Measurements from ENCODE around the gene DPP10.

The DPP10 gene

DNA sequence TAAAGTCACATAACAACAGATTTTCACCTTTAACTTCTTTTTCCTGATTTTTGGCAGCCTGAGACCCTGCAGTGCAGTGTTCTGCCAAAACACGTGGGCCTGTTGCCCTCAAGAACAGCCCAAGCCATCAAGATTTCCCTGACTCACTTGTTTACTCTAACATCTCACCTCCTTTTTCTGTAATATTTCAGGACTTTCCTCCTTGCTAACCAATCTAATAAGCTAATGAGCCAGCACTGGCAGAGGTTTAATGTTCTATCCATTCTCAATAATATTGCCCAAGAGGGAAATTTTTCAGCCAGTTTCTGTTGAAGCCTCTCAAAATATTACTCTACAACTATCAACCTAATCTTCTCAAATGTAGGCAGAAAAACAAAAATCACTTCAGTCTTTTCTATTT is 635.2 kb downstream of the DPP10 start:
- TF ChIP-seq TAF1 (IDR thresholded peaks at IDR 0.05; ENCODE audit: borderline replicate concordance, insufficient read depth, low read length) (no peak), REST (IDR thresholded peaks at IDR 0.05; ENCODE audit: insufficient read depth in 1 of 2, low read depth in 2 of 2, low read length in 2 of 2) (no peak), POLR2AphosphoS5 (IDR thresholded peaks at IDR 0.05; ENCODE audit: low read depth, low read length) (no peak), FOXP2 (optimal IDR thresholded peaks at IDR 0.05; ENCODE audit: borderline replicate concordance, extremely low read depth, extremely low read length, insufficient read depth) (no peak), SIN3A (IDR thresholded peaks at IDR 0.05; ENCODE audit: borderline replicate concordance, insufficient read depth, low read length) (no peak)

- no peak for TF ChIP-seq REST (IDR thresholded peaks at IDR 0.05; ENCODE audit: insufficient read depth in 1 of 2, low read depth in 2 of 2, low read length in 2 of 2)
- no peak for TF ChIP-seq FOXP2 (optimal IDR thresholded peaks at IDR 0.05; ENCODE audit: borderline replicate concordance, extremely low read depth, extremely low read length, insufficient read depth)
- no peak for TF ChIP-seq SIN3A (IDR thresholded peaks at IDR 0.05; ENCODE audit: borderline replicate concordance, insufficient read depth, low read length)
- TF ChIP-seq TAF1 (IDR thresholded peaks at IDR 0.05; ENCODE audit: borderline replicate concordance, insufficient read depth, low read length), result no peak
- TF ChIP-seq POLR2AphosphoS5 (IDR thresholded peaks at IDR 0.05; ENCODE audit: low read depth, low read length), result no peak
Observed at GRCh38 chr2:115083225-115083624, 640.8 kb downstream of the DPP10 start.

DNA sequence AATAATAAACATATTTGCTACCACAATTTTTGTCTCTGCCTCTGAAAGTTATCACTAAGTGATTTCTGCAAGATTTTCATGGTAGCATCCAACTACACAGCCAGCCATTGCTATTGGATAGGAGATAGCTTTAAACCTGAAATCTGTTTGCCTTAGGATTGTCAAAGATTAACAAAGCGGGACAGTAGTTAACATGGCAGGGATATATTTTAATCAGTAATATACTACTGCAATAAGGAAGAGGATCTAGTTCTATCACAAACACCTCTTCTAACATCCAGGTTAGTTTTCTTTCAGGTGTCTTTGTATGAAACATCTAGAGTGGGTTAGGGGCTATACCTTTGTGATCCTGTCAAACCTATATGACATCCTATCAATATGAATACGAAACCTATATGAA is 641.3 kb downstream of the DPP10 start:
- TF ChIP-seq TAF1 (IDR thresholded peaks at IDR 0.05; ENCODE audit: borderline replicate concordance, insufficient read depth, low read length) (no peak), SIN3A (IDR thresholded peaks at IDR 0.05; ENCODE audit: borderline replicate concordance, insufficient read depth, low read length) (no peak), REST (IDR thresholded peaks at IDR 0.05; ENCODE audit: insufficient read depth in 1 of 2, low read depth in 2 of 2, low read length in 2 of 2) (no peak), POLR2AphosphoS5 (IDR thresholded peaks at IDR 0.05; ENCODE audit: low read depth, low read length) (no peak), FOXP2 (optimal IDR thresholded peaks at IDR 0.05; ENCODE audit: borderline replicate concordance, extremely low read depth, extremely low read length, insufficient read depth) (no peak)

DNA sequence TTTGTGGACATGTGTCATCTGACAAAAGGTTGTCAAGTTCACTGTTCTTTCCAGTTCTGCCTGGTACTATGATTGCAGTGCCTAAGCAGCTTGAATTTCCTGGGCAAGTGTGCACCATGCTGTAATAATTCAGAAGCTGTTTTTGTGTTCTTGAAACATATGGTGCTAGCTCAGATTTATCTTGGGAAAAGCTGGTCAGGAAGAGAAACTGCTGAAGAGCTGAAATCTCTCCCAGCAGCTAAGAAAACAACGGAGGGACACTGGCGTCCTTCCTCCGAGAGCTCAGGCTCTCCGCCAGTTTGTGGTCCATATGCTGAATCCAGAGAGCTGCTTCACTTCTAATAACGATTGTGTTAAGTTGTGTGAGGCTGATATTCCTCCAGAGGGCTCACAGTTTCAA is 642.0 kb downstream of the DPP10 start:
- TF ChIP-seq REST (IDR thresholded peaks at IDR 0.05; ENCODE audit: insufficient read depth in 1 of 2, low read depth in 2 of 2, low read length in 2 of 2), result no peak
- no peak for TF ChIP-seq TAF1 (IDR thresholded peaks at IDR 0.05; ENCODE audit: borderline replicate concordance, insufficient read depth, low read length)
- TF ChIP-seq POLR2AphosphoS5 (IDR thresholded peaks at IDR 0.05; ENCODE audit: low read depth, low read length), result no peak
- no peak for TF ChIP-seq FOXP2 (optimal IDR thresholded peaks at IDR 0.05; ENCODE audit: borderline replicate concordance, extremely low read depth, extremely low read length, insufficient read depth)
- no peak for TF ChIP-seq SIN3A (IDR thresholded peaks at IDR 0.05; ENCODE audit: borderline replicate concordance, insufficient read depth, low read length)

GRCh38 chr2:115094441-115094840 is 652.0 kb downstream of the DPP10 start:
- TF ChIP-seq SIN3A (IDR thresholded peaks at IDR 0.05; ENCODE audit: borderline replicate concordance, insufficient read depth, low read length) (no peak), REST (IDR thresholded peaks at IDR 0.05; ENCODE audit: insufficient read depth in 1 of 2, low read depth in 2 of 2, low read length in 2 of 2) (no peak), POLR2AphosphoS5 (IDR thresholded peaks at IDR 0.05; ENCODE audit: low read depth, low read length) (no peak), FOXP2 (optimal IDR thresholded peaks at IDR 0.05; ENCODE audit: borderline replicate concordance, extremely low read depth, extremely low read length, insufficient read depth) (no peak), TAF1 (IDR thresholded peaks at IDR 0.05; ENCODE audit: borderline replicate concordance, insufficient read depth, low read length) (no peak)
